Lower leg skin (tissue), 3 donors: ENCODE measurements around the gene MROH2A.

ENCODE experiments used
- CTCF ChIP-seq, 3 donors: fragments of 450-650 bp; IDR thresholded peaks; one replicate each; pipeline ENCODE4 v1.5.1; 2016; ENCODE audit warnings: antibody characterized with exemption in 3 of 3, mild to moderate bottlenecking in 3 of 3, moderate library complexity in 2 of 3
- POLR2A ChIP-seq, 2 donors: fragments of 450-650 bp; IDR thresholded peaks; one replicate each; pipeline ENCODE4 v1.6.1; 2016 to 2017; ENCODE audit warnings: antibody characterized with exemption in 2 of 2, mild to moderate bottlenecking in 1 of 2, moderate library complexity in 1 of 2

GRCh38 chr2:233773854-233774253 is 4.3 kb upstream of the MROH2A start:
- no peak for TF ChIP-seq CTCF (IDR thresholded peaks at IDR 0.05)
- TF ChIP-seq POLR2A (IDR thresholded peaks at IDR 0.05) = no peak
